ENCODE results near the gene CTCF. TPM values are rescaled to one million over a fixed set of nuclear protein-coding genes. Genes with fewer than 3 reads are reported as not detected.

Gene CTCF
- total and polyA plus RNA-seq, 2 experiments from 2014 or later, result 64.5 to 72.3 TPM

DNA sequence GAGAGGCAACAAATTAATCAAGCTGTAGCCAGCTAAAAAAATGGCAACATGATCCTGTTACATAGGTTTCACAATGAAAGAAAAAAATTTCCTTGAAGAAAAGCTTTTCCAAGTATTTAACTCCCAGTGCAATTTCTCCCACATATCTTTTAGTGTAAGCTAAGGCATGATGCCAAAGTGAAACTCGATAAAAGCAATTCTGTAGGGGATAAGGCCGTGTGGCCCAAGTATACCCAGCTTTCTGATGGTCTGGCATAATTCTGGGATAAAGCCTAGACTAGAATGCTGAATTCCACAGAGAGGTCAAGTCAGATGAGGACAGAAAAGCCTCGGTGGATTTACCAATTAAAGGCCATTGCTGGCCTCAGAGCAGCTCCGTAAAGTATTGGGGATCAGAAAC, 36.2 kb downstream of the CTCF start (continued):
- no peak for TF ChIP-seq EZH2phosphoT487 (IDR thresholded peaks at IDR 0.05; ENCODE audit: unreplicated experiment)
- no peak for TF ChIP-seq ZNF331 (CRISPR knock-in tag; IDR thresholded peaks at IDR 0.05; ENCODE audit: low read depth)
- no peak for TF ChIP-seq JUNB (IDR thresholded peaks at IDR 0.05; ENCODE audit: unreplicated experiment)
- TF ChIP-seq STAT1 (IDR thresholded peaks at IDR 0.05; ENCODE audit: unreplicated experiment), result no peak
- TF ChIP-seq, protein P1, sequence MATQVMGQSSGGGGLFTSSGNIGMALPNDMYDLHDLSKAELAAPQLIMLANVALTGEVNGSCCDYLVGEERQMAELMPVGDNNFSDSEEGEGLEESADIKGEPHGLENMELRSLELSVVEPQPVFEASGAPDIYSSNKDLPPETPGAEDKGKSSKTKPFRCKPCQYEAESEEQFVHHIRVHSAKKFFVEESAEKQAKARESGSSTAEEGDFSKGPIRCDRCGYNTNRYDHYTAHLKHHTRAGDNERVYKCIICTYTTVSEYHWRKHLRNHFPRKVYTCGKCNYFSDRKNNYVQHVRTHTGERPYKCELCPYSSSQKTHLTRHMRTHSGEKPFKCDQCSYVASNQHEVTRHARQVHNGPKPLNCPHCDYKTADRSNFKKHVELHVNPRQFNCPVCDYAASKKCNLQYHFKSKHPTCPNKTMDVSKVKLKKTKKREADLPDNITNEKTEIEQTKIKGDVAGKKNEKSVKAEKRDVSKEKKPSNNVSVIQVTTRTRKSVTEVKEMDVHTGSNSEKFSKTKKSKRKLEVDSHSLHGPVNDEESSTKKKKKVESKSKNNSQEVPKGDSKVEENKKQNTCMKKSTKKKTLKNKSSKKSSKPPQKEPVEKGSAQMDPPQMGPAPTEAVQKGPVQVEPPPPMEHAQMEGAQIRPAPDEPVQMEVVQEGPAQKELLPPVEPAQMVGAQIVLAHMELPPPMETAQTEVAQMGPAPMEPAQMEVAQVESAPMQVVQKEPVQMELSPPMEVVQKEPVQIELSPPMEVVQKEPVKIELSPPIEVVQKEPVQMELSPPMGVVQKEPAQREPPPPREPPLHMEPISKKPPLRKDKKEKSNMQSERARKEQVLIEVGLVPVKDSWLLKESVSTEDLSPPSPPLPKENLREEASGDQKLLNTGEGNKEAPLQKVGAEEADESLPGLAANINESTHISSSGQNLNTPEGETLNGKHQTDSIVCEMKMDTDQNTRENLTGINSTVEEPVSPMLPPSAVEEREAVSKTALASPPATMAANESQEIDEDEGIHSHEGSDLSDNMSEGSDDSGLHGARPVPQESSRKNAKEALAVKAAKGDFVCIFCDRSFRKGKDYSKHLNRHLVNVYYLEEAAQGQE (IDR thresholded peaks at IDR 0.05; ENCODE audit: unreplicated experiment), result no peak
- no peak for TF ChIP-seq NANOG (IDR thresholded peaks at IDR 0.05; ENCODE audit: borderline replicate concordance)
- TF ChIP-seq, protein P2, sequence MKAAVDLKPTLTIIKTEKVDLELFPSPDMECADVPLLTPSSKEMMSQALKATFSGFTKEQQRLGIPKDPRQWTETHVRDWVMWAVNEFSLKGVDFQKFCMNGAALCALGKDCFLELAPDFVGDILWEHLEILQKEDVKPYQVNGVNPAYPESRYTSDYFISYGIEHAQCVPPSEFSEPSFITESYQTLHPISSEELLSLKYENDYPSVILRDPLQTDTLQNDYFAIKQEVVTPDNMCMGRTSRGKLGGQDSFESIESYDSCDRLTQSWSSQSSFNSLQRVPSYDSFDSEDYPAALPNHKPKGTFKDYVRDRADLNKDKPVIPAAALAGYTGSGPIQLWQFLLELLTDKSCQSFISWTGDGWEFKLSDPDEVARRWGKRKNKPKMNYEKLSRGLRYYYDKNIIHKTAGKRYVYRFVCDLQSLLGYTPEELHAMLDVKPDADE (IDR thresholded peaks at IDR 0.05), result no peak
- no peak for TF ChIP-seq CREB1 (CRISPR knock-in tag; IDR thresholded peaks at IDR 0.05; ENCODE audit: low read depth)
- TF ChIP-seq EZH2 (IDR thresholded peaks at IDR 0.05; ENCODE audit: low read depth, unreplicated experiment), result no peak

DNA sequence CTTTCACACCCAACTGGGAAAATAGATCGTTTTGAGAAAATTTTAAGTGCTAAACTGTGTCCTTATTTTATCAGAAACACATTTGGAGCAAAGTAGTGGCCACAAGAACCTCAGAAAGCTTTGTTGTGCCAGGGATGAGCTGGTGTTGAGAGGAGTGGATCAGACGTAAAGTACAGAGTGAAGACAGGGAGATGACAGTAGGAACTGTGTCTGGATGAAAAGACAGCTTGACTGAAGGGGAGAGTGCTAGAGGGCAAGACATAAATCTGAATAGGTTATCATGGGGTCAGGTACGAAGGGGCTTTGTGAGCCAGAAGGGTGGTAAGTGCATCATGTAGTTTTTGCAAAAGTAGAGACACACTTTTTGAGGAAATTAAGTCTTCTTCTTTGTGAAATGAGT, 43.3 kb downstream of the CTCF start:
- Histone ChIP-seq H3K4me1 (ENCODE audit: insufficient read depth) (peaks cover 16% of the 10 kb centered on the region), H3K9me2 (ENCODE audit: insufficient read depth) (no peaks in the 10 kb centered on the region), H3K27ac (ENCODE audit: low read depth) (peak overlapping the region; percentile 87; the same call in 1 of the 2 replicates), H3K79me2 (replicated peaks; ENCODE audit: insufficient read depth) (peaks cover 85% of the 10 kb centered on the region), H3K4me2 (no peak overlapping the region), H4K20me1 (replicated peaks; ENCODE audit: insufficient read depth) (peaks cover 7% of the 10 kb centered on the region), H2AFZ (no peak overlapping the region), H3K4me3 (no peak overlapping the region), H3K36me3 (ENCODE audit: insufficient read depth) (no peaks in the 10 kb centered on the region; the same call in 1 of the 2 replicates), H3F3A (replicated peaks; ENCODE audit: low read depth) (peaks cover 4% of the 10 kb centered on the region; the same call in 1 of the 2 replicates), H3K27me3 (ENCODE audit: insufficient read depth) (no peaks in the 10 kb centered on the region)
- Mint-ChIP-seq H3K4me3 (no peak overlapping the region), H3K27ac (no peak overlapping the region), H3K36me3 (ENCODE audit: low read depth) (peaks cover 5% of the 10 kb centered on the region; the same call in 2 of the 3 replicates), H3K4me1 (peaks cover 7% of the 10 kb centered on the region), H3K9me3 (no peaks in the 10 kb centered on the region), H3K27me3 (ENCODE audit: insufficient read depth, low read depth, poor library complexity) (peaks cover 4% of the 10 kb centered on the region)
- no peak for DNase-seq (ENCODE audit: low spot score)
- ATAC-seq, result no peak
- TF ChIP-seq ZNF114 (CRISPR knock-in tag; IDR thresholded peaks at IDR 0.05) (no peak), NANOG (IDR thresholded peaks at IDR 0.05; ENCODE audit: borderline replicate concordance) (no peak)
